ENCODE measurements around the gene CYB561A3. TPM values are rescaled to one million over a fixed set of nuclear protein-coding genes. Genes with fewer than 3 reads are reported as not detected.
"Not testable (repeated sequence)": the region's sequence is repeated elsewhere in the genome, so short reads cannot be mapped to it uniquely, and the experiment has no call there.

The CYB561A3 gene
- polyA plus RNA-seq, 1 experiment: 91.3 TPM

GRCh38 chr11:61384271-61385242, 22.9 kb upstream of the CYB561A3 start:
- Histone ChIP-seq H3K4me3 (ENCODE audit: low read depth, low read length) (no peak overlapping the region), H3K36me3 (ENCODE audit: control insufficient read depth, insufficient read depth, low read length) (no peaks in the 10 kb centered on the region), H3K27me3 (ENCODE audit: control insufficient read depth, insufficient read depth, low read length) (no peaks in the 10 kb centered on the region)
- TF ChIP-seq, protein P1, sequence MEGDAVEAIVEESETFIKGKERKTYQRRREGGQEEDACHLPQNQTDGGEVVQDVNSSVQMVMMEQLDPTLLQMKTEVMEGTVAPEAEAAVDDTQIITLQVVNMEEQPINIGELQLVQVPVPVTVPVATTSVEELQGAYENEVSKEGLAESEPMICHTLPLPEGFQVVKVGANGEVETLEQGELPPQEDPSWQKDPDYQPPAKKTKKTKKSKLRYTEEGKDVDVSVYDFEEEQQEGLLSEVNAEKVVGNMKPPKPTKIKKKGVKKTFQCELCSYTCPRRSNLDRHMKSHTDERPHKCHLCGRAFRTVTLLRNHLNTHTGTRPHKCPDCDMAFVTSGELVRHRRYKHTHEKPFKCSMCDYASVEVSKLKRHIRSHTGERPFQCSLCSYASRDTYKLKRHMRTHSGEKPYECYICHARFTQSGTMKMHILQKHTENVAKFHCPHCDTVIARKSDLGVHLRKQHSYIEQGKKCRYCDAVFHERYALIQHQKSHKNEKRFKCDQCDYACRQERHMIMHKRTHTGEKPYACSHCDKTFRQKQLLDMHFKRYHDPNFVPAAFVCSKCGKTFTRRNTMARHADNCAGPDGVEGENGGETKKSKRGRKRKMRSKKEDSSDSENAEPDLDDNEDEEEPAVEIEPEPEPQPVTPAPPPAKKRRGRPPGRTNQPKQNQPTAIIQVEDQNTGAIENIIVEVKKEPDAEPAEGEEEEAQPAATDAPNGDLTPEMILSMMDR (IDR thresholded peaks at IDR 0.05; ENCODE audit: insufficient read depth, low read depth, low read length): peak; percentile 25; the same call in 1 of the 2 replicates
- no peak for DNase-seq (ENCODE audit: low read depth)
- POLR2A ChIA-PET: no interaction called here
- CTCF ChIA-PET: interaction anchor here (0.6 to 11.9 kb wide), 19 partner anchors 9 to 1813 kb away, joined by 3 to 374 read pairs (median 8); partner anchors contain the start of genes CYB561A3, DDB1, TKFC and TMEM138

DNA sequence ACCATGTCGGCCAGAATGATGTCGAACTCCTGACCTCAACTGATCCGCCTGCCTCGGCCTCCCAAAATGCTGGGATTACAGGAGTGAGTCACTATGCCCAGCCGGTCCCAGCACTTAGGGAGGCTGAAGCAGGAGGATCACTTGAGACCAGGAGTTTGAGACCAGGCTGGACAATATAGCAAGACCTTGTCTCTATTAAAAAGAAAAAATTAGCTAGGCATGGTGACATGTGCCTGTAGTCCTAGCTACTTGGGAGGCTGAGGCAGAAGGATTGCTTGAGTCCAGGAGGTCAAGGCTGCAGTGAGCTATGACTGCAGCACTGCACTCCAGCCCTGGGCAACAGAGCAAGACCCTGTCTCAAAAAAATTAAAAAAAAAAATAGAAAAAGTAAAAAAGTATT, 22.2 kb upstream of the CYB561A3 start:
- CTCF ChIA-PET: interaction anchor here (0.9 to 11.9 kb wide), 5 partner anchors 9 to 131 kb away, joined by 3 to 374 read pairs (median 11); partner anchors contain the start of genes DDB1 and TKFC
- H3K27me3 ChIP-seq (ENCODE audit: control insufficient read depth, insufficient read depth, low read length); DNase-seq (ENCODE audit: low read depth); H3K36me3 ChIP-seq (ENCODE audit: control insufficient read depth, insufficient read depth, low read length); H3K4me3 ChIP-seq (ENCODE audit: low read depth, low read length); POLR2A ChIA-PET: not testable (repeated sequence)

GRCh38 chr11:61380884-61381283, 19.2 kb upstream of the CYB561A3 start:
- Histone ChIP-seq H3K36me3 (ENCODE audit: control insufficient read depth, insufficient read depth, low read length) (0 out of 2 replicates have a peak, but pooled peaks cover 2% of the 10 kb centered on the region), H3K4me3 (ENCODE audit: low read depth, low read length) (no peak overlapping the region), H3K27me3 (ENCODE audit: control insufficient read depth, insufficient read depth, low read length) (no peaks in the 10 kb centered on the region)
- no peak for DNase-seq (ENCODE audit: low read depth)
- ChIA-PET CTCF (interaction anchor here (0.6 to 11.9 kb wide), 7 partner anchors 10 to 126 kb away, joined by 3 to 374 read pairs (median 3); partner anchors contain the start of genes DDB1, TKFC and TMEM216), POLR2A (no interaction called here)
- TF ChIP-seq, protein P1 (IDR thresholded peaks at IDR 0.05; ENCODE audit: insufficient read depth, low read depth, low read length): no peak

DNA sequence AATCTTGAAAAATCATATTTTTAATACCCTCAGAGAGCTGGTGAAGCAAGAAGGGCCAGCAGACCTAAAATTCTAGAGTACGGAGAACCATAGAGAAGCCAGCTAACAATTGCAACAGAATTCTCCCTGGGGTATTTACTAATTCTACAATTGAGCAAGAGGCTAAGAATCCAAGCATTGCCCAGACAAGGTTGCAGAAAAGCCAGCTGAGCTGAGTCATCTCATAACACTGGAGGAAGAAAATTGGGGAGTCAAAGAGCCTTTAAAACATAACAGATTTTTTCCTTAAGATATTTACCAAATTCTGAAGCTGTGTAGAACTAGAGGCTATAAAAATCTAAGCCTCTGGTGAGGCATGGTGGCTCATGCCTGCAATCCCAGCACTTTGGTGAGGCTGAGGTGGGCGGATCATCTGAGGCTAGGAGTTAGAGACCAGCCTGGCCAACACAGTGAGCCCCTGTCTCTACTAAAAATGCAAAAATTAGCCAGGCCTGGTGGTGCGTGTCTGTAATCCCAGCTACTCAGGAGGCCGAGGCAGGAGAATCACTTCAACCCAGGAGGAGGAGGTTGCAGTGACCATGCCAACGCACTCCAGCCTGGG, 17.1 kb upstream of the CYB561A3 start:
- Histone ChIP-seq H3K27me3 (ENCODE audit: control insufficient read depth, insufficient read depth, low read length) (no peaks in the 10 kb centered on the region), H3K4me3 (ENCODE audit: low read depth, low read length) (no peak overlapping the region), H3K36me3 (ENCODE audit: control insufficient read depth, insufficient read depth, low read length) (0 out of 2 replicates have a peak, but pooled peaks cover 2% of the 10 kb centered on the region)
- ChIA-PET CTCF (interaction anchor here (0.6 to 11.9 kb wide), 2 partner anchors 23 to 41 kb away, joined by 4 to 374 read pairs; partner anchors contain the start of genes DDB1 and TKFC), POLR2A (interaction anchor here (1.2 kb wide), 1 partner anchor 17 kb away, joined by 10 read pairs; the partner anchor contains the start of genes CYB561A3 and TMEM138)
- DNase-seq (ENCODE audit: low read depth): peak; percentile 96
- TF ChIP-seq, protein P1 (IDR thresholded peaks at IDR 0.05; ENCODE audit: insufficient read depth, low read depth, low read length): no peak

DNA sequence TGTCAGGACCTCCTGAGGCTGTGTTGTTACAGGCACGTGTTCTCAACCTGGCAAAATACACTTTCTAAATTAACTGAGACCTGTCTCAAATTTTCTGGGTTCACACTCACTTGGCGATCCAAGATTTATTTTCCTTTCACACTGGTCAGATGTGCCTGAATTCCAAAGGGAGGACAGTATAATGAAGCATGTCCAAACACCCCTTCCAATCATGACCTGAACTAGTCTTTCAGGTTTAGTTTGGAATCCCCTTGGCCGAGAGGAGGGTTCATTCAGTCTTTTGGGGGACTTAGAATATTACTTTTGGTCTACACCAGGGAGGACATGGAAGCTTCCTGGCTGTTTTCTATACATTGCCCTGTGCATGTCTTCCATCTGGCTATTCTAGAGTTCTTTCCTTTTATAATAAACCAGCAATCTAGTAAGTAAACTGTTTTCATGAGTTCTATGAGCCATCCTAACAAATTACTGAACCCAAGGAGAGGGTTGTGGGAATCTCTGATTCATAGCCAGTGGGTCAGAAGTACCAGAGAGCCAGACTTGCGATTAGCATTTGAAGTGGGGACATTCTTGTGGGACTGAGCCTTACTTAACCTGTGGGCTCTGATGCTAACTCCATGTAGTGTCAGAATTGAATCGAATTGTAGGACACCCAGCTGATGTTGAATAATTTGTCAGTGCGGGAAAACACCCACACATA, 15.9 kb upstream of the CYB561A3 start:
- Histone ChIP-seq H3K4me3 (ENCODE audit: low read depth, low read length) (no peak overlapping the region), H3K36me3 (ENCODE audit: control insufficient read depth, insufficient read depth, low read length) (0 out of 2 replicates have a peak, but pooled peaks cover 2% of the 10 kb centered on the region), H3K27me3 (ENCODE audit: control insufficient read depth, insufficient read depth, low read length) (no peaks in the 10 kb centered on the region)
- POLR2A ChIA-PET: no interaction called here
- CTCF ChIA-PET: interaction anchor here (11.9 kb wide), 1 partner anchor 40 kb away, joined by 374 read pairs; the partner anchor contains the start of genes DDB1 and TKFC
- no peak for DNase-seq (ENCODE audit: low read depth)
- TF ChIP-seq, protein P1 (IDR thresholded peaks at IDR 0.05; ENCODE audit: insufficient read depth, low read depth, low read length): no peak

Measured in BJ (cell line).